WTC11 (cell line): ENCODE results near the gene HSBP1L1. TPM values are rescaled to one million over a fixed set of nuclear protein-coding genes. Genes with fewer than 3 reads are reported as not detected.

ENCODE experiments used
- ATAC-seq: fragments of 200-7000 bp; cut with Tn5 transposase; 2 replicates; pipeline ENCODE4 v1.10.0; 2021; ENCODE audit warnings: mild to moderate bottlenecking, moderate library complexity
- Bru-seq: library from RNA; stranded (reverse); fragments of 400-500 nt; gene quantifications from one replicate; lab custom pipeline; 2021; lab: Mats Ljungman, UMichigan
- CTCF ChIA-PET: fragments of 300-600 bp; sonication (Branson Sonifier 250); formaldehyde crosslinking; loops from one replicate; lab custom pipeline; 2021; ENCODE audit warnings: antibody characterized with exemption; lab: Charles Lee
- POLR2A ChIA-PET: fragments of 350-600 bp; sonication (Branson Sonifier 250); formaldehyde crosslinking; loops from one replicate; lab custom pipeline; 2021; ENCODE audit warnings: antibody characterized with exemption; lab: Charles Lee
- DNase-seq: peaks from one replicate; pipeline ENCODE4 v3.0.0; 2021; ENCODE audit warnings: low spot score
- H3K27ac Mint-ChIP-seq: 2 replicates; pipeline ENCODE4 v1.8.0; 2021; ENCODE audit warnings: mixed read lengths
- H3K27me3 Mint-ChIP-seq: 2 replicates; pipeline ENCODE4 v1.8.0; 2021; ENCODE audit warnings: low read depth, mild to moderate bottlenecking, moderate library complexity, mixed read lengths
- H3K36me3 Mint-ChIP-seq: 2 replicates; pipeline ENCODE4 v1.8.0; 2021; ENCODE audit warnings: mixed read lengths
- H3K4me1 Mint-ChIP-seq: 2 replicates; pipeline ENCODE4 v1.8.0; 2022; ENCODE audit warnings: mixed read lengths
- H3K4me3 Mint-ChIP-seq: 2 replicates; pipeline ENCODE4 v1.8.0; 2021; ENCODE audit warnings: mild to moderate bottlenecking, moderate library complexity, mixed read lengths
- H3K9me3 Mint-ChIP-seq: 2 replicates; pipeline ENCODE4 v1.8.0; 2021; ENCODE audit warnings: mixed read lengths
- CBFB ChIP-seq: sonication (generic); formaldehyde crosslinking; IDR thresholded peaks from 2 replicates; pipeline ENCODE4 v1.8.1; 2022; ENCODE audit warnings: mild to moderate bottlenecking, low read depth, missing genetic modification reagents
- ETV6 ChIP-seq: sonication (generic); formaldehyde crosslinking; IDR thresholded peaks from 2 replicates; pipeline ENCODE4 v1.8.1; 2022; ENCODE audit warnings: mild to moderate bottlenecking, missing genetic modification reagents
- FOXP1 ChIP-seq: sonication (generic); formaldehyde crosslinking; IDR thresholded peaks from 2 replicates; pipeline ENCODE4 v1.8.0; 2022; ENCODE audit warnings: missing genetic modification reagents, mild to moderate bottlenecking, moderate library complexity, borderline replicate concordance
- GABPB1 ChIP-seq: sonication (generic); formaldehyde crosslinking; IDR thresholded peaks from 2 replicates; pipeline ENCODE4 v1.8.1; 2023; ENCODE audit warnings: mild to moderate bottlenecking, missing genetic modification reagents
- HMGXB4 ChIP-seq: sonication (generic); formaldehyde crosslinking; IDR thresholded peaks from 2 replicates; pipeline ENCODE4 v1.8.1; 2023; ENCODE audit warnings: mild to moderate bottlenecking, moderate library complexity, missing genetic modification reagents
- MAX ChIP-seq: sonication (generic); formaldehyde crosslinking; IDR thresholded peaks from 2 replicates; pipeline ENCODE4 v1.8.0; 2022; ENCODE audit warnings: mild to moderate bottlenecking, missing genetic modification reagents
- NFE2L1 ChIP-seq: sonication (generic); formaldehyde crosslinking; IDR thresholded peaks from 2 replicates; pipeline ENCODE4 v1.8.1; 2023; ENCODE audit warnings: missing genetic modification reagents
- OVOL2 ChIP-seq: fragments of 250-450 bp; sonication (Bioruptor Pico); IDR thresholded peaks from 2 replicates; pipeline ENCODE4 v1.9.0; 2021; ENCODE audit warnings: mild to moderate bottlenecking, borderline replicate concordance
- RELA ChIP-seq: sonication (generic); formaldehyde crosslinking; IDR thresholded peaks from 2 replicates; pipeline ENCODE4 v1.8.1; 2022; ENCODE audit warnings: missing genetic modification reagents, mild to moderate bottlenecking, borderline replicate concordance
- RORB ChIP-seq: fragments of 250-450 bp; sonication (Bioruptor Pico); IDR thresholded peaks from 2 replicates; pipeline ENCODE4 v1.9.0; 2021; ENCODE audit warnings: mild to moderate bottlenecking
- SP1 ChIP-seq: sonication (generic); formaldehyde crosslinking; conservative IDR thresholded peaks from 2 replicates; pipeline ENCODE4 v1.8.1; 2022; ENCODE audit warnings: missing genetic modification reagents
- STAT6 ChIP-seq: sonication (generic); formaldehyde crosslinking; conservative IDR thresholded peaks from 2 replicates; pipeline ENCODE4 v1.8.1; 2023; ENCODE audit warnings: mild to moderate bottlenecking, low read depth, missing genetic modification reagents, moderate library complexity
- TEAD1 ChIP-seq: sonication (generic); formaldehyde crosslinking; IDR thresholded peaks from 2 replicates; pipeline ENCODE4 v1.8.0; 2022; ENCODE audit warnings: mild to moderate bottlenecking, missing genetic modification reagents
- ZMAT4 ChIP-seq: fragments of 250-450 bp; sonication (Bioruptor Pico); IDR thresholded peaks from 2 replicates; pipeline ENCODE4 v1.9.0; 2021; ENCODE audit warnings: mild to moderate bottlenecking
- ZNF219 ChIP-seq: sonication (generic); formaldehyde crosslinking; IDR thresholded peaks from 2 replicates; pipeline ENCODE4 v1.8.0; 2023; ENCODE audit warnings: missing genetic modification reagents, mild to moderate bottlenecking, borderline replicate concordance
- ZNF423 ChIP-seq: fragments of 250-450 bp; sonication (Bioruptor Pico); IDR thresholded peaks from 2 replicates; pipeline ENCODE4 v2.1.2; 2022; ENCODE audit warnings: mild to moderate bottlenecking, moderate library complexity
- long read RNA-seq, 3 experiments: library from RNA in 1 of 3; library from capped mRNA in 1 of 3; library from polyadenylated mRNA in 1 of 3; unstranded in 2 of 3; stranded (forward) in 1 of 3; transcript quantifications; one replicate each; pipeline ENCODE4 v2.0.0, GENCODE V29; 2021
- total RNA-seq: library from RNA; stranded (reverse); gene quantifications from 3 replicates; pipeline ENCODE4 v1.2.3, GENCODE V29; 2021
- TF ChIP-seq, protein P1 (sequence below): sonication (generic); formaldehyde crosslinking; IDR thresholded peaks from 2 replicates; pipeline ENCODE4 v1.8.0; 2023; ENCODE audit warnings: missing genetic modification reagents, mild to moderate bottlenecking, borderline replicate concordance
- TF ChIP-seq, protein P2 (sequence below): sonication (generic); formaldehyde crosslinking; IDR thresholded peaks from 2 replicates; pipeline ENCODE4 v1.8.1; 2023; ENCODE audit warnings: mild to moderate bottlenecking, missing genetic modification reagents

HSBP1L1 gene
- 1.4 to 1.7 TPM (median 1.6 TPM) in 3 replicates for total RNA-seq
- percentile 30 among the genes with signal in this experiment for Bru-seq, nascent RNA
- long read RNA-seq, experiment 1 = 0 reads
- long read RNA-seq, experiment 2, partial matches to known transcripts = 0 of 2 reads
- long read RNA-seq, experiment 2, other reads (novel, unspliced or antisense) = 0 of 2 reads
- long read RNA-seq, experiment 3 = 0 reads

DNA sequence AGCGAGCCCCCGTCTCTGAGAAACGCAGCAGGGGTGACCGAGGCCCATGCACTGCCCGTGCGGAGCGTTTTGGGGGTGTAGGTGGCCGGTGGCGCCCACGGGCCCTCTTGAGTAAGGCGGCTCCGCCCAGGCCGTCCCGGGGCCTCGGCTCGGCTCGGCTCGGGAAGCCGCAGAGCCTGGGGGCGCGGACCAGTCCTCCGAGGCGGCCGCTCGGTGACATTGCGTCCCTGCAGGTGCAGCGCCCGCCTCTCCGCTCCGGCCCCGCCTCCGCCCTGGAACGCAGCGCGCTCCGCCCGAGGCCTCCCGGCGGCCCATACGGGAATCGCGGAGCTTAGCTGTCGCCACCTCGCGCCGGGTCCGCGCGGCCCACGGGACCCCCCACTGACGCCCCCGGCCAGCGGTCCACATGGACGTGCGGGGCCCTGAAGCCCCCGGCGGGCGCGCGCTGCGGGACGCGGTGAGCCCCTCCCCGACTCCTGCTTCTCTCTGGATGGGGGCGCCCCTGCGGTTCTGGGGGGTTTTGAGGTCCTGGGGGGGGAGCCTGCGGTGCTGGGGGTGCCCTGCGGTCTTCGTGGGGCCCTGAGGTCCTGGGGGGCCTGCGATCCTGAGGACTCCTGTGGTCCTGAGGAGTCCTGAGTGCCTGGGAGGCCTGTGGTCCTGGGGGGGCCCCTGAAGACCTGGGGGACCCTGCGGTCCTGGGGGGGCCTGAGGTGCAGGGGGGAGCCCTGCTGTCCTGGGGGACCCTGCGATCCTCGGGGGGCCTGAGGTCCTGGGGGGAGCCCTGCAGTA lies at the start of gene HSBP1L1:
TSS of gene HSBP1L1 (plus strand) at position 314 of the 789 bp plus-strand sequence. CDS start at position 407, 93 bp downstream.
- no peak within 1 kb of the TSS for H3K27ac Mint-ChIP-seq
- POLR2A ChIA-PET = interaction anchor here (0.6 to 1.1 kb wide), 3 partner anchors 15 to 31 kb away, joined by 3 to 4 read pairs (median 3); no protein-coding TSS in a partner anchor
- peaks cover 54% of the 10 kb centered on the region for H3K27me3 Mint-ChIP-seq
- H3K9me3 Mint-ChIP-seq = no peaks in the 10 kb centered on the region
- ATAC-seq (peak; percentile 87), DNase-seq (peak; percentile 80)
- TF ChIP-seq, protein P1, sequence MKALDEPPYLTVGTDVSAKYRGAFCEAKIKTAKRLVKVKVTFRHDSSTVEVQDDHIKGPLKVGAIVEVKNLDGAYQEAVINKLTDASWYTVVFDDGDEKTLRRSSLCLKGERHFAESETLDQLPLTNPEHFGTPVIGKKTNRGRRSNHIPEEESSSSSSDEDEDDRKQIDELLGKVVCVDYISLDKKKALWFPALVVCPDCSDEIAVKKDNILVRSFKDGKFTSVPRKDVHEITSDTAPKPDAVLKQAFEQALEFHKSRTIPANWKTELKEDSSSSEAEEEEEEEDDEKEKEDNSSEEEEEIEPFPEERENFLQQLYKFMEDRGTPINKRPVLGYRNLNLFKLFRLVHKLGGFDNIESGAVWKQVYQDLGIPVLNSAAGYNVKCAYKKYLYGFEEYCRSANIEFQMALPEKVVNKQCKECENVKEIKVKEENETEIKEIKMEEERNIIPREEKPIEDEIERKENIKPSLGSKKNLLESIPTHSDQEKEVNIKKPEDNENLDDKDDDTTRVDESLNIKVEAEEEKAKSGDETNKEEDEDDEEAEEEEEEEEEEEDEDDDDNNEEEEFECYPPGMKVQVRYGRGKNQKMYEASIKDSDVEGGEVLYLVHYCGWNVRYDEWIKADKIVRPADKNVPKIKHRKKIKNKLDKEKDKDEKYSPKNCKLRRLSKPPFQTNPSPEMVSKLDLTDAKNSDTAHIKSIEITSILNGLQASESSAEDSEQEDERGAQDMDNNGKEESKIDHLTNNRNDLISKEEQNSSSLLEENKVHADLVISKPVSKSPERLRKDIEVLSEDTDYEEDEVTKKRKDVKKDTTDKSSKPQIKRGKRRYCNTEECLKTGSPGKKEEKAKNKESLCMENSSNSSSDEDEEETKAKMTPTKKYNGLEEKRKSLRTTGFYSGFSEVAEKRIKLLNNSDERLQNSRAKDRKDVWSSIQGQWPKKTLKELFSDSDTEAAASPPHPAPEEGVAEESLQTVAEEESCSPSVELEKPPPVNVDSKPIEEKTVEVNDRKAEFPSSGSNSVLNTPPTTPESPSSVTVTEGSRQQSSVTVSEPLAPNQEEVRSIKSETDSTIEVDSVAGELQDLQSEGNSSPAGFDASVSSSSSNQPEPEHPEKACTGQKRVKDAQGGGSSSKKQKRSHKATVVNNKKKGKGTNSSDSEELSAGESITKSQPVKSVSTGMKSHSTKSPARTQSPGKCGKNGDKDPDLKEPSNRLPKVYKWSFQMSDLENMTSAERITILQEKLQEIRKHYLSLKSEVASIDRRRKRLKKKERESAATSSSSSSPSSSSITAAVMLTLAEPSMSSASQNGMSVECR (CRISPR knock-in tag) = peak; percentile 56; the same call in 1 of the 2 replicates
- no peak for TF ChIP-seq FOXP1
- TF ChIP-seq RELA (CRISPR knock-in tag) = peak; percentile 26; the same call in 1 of the 2 replicates
- no peak for TF ChIP-seq ZMAT4 (CRISPR knock-in tag)
- 0 out of 2 replicates have a peak, but pooled peaks have one; percentile 39 for TF ChIP-seq CBFB
- no peak for TF ChIP-seq ZNF219 (CRISPR knock-in tag)
- TF ChIP-seq TEAD1 = peak; percentile 71
- peak; percentile 34; the same call in 1 of the 2 replicates for TF ChIP-seq MAX (CRISPR knock-in tag)
- TF ChIP-seq SP1 (CRISPR knock-in tag) = no peak; the same call in 1 of the 2 replicates
- TF ChIP-seq ZNF423 (CRISPR knock-in tag) = 0 out of 2 replicates have a peak, but pooled peaks have one; percentile 21
- TF ChIP-seq NFE2L1 (CRISPR knock-in tag) = no peak
- TF ChIP-seq ETV6 (CRISPR knock-in tag) = peak; percentile 66; the same call in 1 of the 2 replicates
- peak; percentile 42; the same call in 1 of the 2 replicates for TF ChIP-seq GABPB1 (CRISPR knock-in tag)
- TF ChIP-seq HMGXB4 (CRISPR knock-in tag) = peak; percentile 61
- peak within 1 kb of the TSS; percentile 51 for H3K4me3 Mint-ChIP-seq
- no peaks in the 10 kb centered on the region for H3K36me3 Mint-ChIP-seq
- peaks cover 31% of the 10 kb centered on the region for H3K4me1 Mint-ChIP-seq
- CTCF ChIA-PET = no interaction called here

DNA sequence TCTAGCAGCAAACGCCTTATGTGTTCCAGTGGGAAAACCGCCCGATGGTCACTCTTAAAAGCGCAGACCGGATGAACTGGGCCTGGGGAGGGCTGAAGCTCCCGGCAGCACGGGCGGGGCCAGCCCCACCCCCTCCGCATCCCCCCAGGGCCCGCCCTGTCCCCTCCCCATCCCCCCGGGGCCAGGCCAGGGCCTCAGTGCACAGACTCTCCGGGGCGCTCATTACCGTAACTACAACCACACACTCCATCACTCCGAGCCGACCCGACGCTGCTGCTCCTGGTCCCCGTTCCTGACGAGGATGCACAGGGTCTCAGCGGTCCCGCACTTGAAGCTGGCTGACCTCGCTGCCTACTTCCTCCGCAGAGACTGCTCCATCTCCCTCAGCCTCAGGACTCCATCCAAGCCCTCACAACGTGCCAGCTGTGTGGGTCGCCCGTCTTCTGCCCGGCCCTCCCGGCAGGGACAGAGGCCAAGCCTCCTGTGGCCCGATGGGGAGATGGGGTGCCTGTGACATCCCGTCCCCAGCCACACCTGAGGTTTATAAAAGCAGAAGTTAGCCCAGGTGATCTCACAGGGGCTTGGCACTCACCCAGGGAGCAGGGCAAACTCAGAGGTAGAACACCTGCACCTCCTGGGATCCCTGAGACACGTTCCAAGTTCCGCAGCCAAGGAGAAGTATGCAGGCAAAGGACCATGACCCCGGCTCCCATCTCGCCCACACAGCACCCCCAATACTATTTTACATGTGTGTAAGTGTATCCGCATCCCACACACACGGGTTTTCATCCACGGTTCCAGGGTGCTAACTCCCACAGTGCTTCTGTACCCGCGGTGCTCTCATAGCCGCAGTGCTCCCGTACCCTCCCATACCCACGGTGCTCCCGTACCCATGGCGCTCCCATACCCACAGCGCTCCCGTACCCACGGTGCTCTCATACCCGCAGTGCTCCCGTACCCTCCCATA lies 49.0 kb upstream of the HSBP1L1 start:
- Mint-ChIP-seq H3K36me3 (peaks cover 5% of the 10 kb centered on the region; the same call in 1 of the 2 replicates), H3K4me1 (peaks cover 16% of the 10 kb centered on the region), H3K27me3 (no peaks in the 10 kb centered on the region), H3K9me3 (no peaks in the 10 kb centered on the region), H3K27ac (no peak overlapping the region), H3K4me3 (no peak overlapping the region)
- TF ChIP-seq, protein P2, sequence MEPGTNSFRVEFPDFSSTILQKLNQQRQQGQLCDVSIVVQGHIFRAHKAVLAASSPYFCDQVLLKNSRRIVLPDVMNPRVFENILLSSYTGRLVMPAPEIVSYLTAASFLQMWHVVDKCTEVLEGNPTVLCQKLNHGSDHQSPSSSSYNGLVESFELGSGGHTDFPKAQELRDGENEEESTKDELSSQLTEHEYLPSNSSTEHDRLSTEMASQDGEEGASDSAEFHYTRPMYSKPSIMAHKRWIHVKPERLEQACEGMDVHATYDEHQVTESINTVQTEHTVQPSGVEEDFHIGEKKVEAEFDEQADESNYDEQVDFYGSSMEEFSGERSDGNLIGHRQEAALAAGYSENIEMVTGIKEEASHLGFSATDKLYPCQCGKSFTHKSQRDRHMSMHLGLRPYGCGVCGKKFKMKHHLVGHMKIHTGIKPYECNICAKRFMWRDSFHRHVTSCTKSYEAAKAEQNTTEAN (CRISPR knock-in tag) = no peak
- TF ChIP-seq OVOL2 (CRISPR knock-in tag) = no peak
- TF ChIP-seq STAT6 (CRISPR knock-in tag) = no peak
- TF ChIP-seq RORB (CRISPR knock-in tag) = no peak
- ATAC-seq = peak; percentile 53
- POLR2A ChIA-PET = no interaction called here
- no peak for DNase-seq
- CTCF ChIA-PET = interaction anchor here (1.1 kb wide), 1 partner anchor 38 kb away, joined by 3 read pairs; no protein-coding TSS in a partner anchor
